ENCODE results near the gene NEK10.

Gene NEK10

GRCh38 chr3:27110020-27110419 is 259.2 kb downstream of the NEK10 start:
- Histone ChIP-seq H3K9me3 (ENCODE audit: control insufficient read depth, low read length) (no peaks in the 10 kb centered on the region), H3K4me1 (ENCODE audit: control insufficient read depth, insufficient read depth, low read length, poor library complexity, severe bottlenecking) (no peaks in the 10 kb centered on the region), H3K27ac (ENCODE audit: low read depth, low read length, severe bottlenecking) (no peak overlapping the region), H3K36me3 (ENCODE audit: control insufficient read depth, insufficient read depth, low read length) (no peaks in the 10 kb centered on the region), H3K4me3 (ENCODE audit: extremely low read depth, insufficient read depth, low read length, poor library complexity, severe bottlenecking) (no peak overlapping the region)
- no CpG with 5 or more reads among the region's 3 CpGs for WGBS, 2 experiments (ENCODE audit: insufficient coverage in 2 of 2)

GRCh38 chr3:27108322-27108721 is 260.9 kb downstream of the NEK10 start:
- no peaks in the 10 kb centered on the region for H3K4me1 ChIP-seq (ENCODE audit: control insufficient read depth, insufficient read depth, low read length, poor library complexity, severe bottlenecking)
- no peaks in the 10 kb centered on the region for H3K9me3 ChIP-seq (ENCODE audit: control insufficient read depth, low read length)
- no peaks in the 10 kb centered on the region for H3K36me3 ChIP-seq (ENCODE audit: control insufficient read depth, insufficient read depth, low read length)
- no peak overlapping the region for H3K27ac ChIP-seq (ENCODE audit: low read depth, low read length, severe bottlenecking)
- 100% methylated on average over 1 of the region's 4 CpGs; no CpG with 5 or more reads in 1 of the 2 experiments for WGBS, 2 experiments (ENCODE audit: insufficient coverage in 2 of 2)
- no peak overlapping the region for H3K4me3 ChIP-seq (ENCODE audit: extremely low read depth, insufficient read depth, low read length, poor library complexity, severe bottlenecking)

GRCh38 chr3:27105904-27106303 is 263.3 kb downstream of the NEK10 start:
- Histone ChIP-seq H3K36me3 (ENCODE audit: control insufficient read depth, insufficient read depth, low read length) (no peaks in the 10 kb centered on the region), H3K27ac (ENCODE audit: low read depth, low read length, severe bottlenecking) (no peak overlapping the region), H3K4me3 (ENCODE audit: extremely low read depth, insufficient read depth, low read length, poor library complexity, severe bottlenecking) (no peak overlapping the region), H3K9me3 (ENCODE audit: control insufficient read depth, low read length) (no peaks in the 10 kb centered on the region), H3K4me1 (ENCODE audit: control insufficient read depth, insufficient read depth, low read length, poor library complexity, severe bottlenecking) (no peaks in the 10 kb centered on the region)
- WGBS, 2 experiments (ENCODE audit: insufficient coverage in 2 of 2) = 27 to 35% methylated on average over 6 of the region's 6 CpGs

GRCh38 chr3:27097182-27097581 is 272.0 kb downstream of the NEK10 start:
- Histone ChIP-seq H3K4me1 (ENCODE audit: control insufficient read depth, insufficient read depth, low read length, poor library complexity, severe bottlenecking) (no peaks in the 10 kb centered on the region), H3K36me3 (ENCODE audit: control insufficient read depth, insufficient read depth, low read length) (no peaks in the 10 kb centered on the region), H3K4me3 (ENCODE audit: extremely low read depth, insufficient read depth, low read length, poor library complexity, severe bottlenecking) (no peak overlapping the region), H3K27ac (ENCODE audit: low read depth, low read length, severe bottlenecking) (no peak overlapping the region), H3K9me3 (ENCODE audit: control insufficient read depth, low read length) (no peaks in the 10 kb centered on the region)
- 29 to 90% methylated on average over 1 of the region's 1 CpG for WGBS, 2 experiments (ENCODE audit: insufficient coverage in 2 of 2)

- Histone ChIP-seq H3K4me1 (ENCODE audit: control insufficient read depth, insufficient read depth, low read length, poor library complexity, severe bottlenecking) (no peaks in the 10 kb centered on the region), H3K27ac (ENCODE audit: low read depth, low read length, severe bottlenecking) (no peak overlapping the region), H3K36me3 (ENCODE audit: control insufficient read depth, insufficient read depth, low read length) (no peaks in the 10 kb centered on the region), H3K9me3 (ENCODE audit: control insufficient read depth, low read length) (no peaks in the 10 kb centered on the region), H3K4me3 (ENCODE audit: extremely low read depth, insufficient read depth, low read length, poor library complexity, severe bottlenecking) (no peak overlapping the region)
- WGBS, 2 experiments (ENCODE audit: insufficient coverage in 2 of 2) = 86% methylated on average over 1 of the region's 2 CpGs; no CpG with 5 or more reads in 1 of the 2 experiments
These were observed 273.5 kb downstream of the NEK10 start for GRCh38 chr3:27095553-27096222.

GRCh38 chr3:27094721-27095120 is 274.5 kb downstream of the NEK10 start:
- Histone ChIP-seq H3K4me3 (ENCODE audit: extremely low read depth, insufficient read depth, low read length, poor library complexity, severe bottlenecking) (no peak overlapping the region), H3K4me1 (ENCODE audit: control insufficient read depth, insufficient read depth, low read length, poor library complexity, severe bottlenecking) (no peaks in the 10 kb centered on the region), H3K9me3 (ENCODE audit: control insufficient read depth, low read length) (no peaks in the 10 kb centered on the region), H3K36me3 (ENCODE audit: control insufficient read depth, insufficient read depth, low read length) (no peaks in the 10 kb centered on the region), H3K27ac (ENCODE audit: low read depth, low read length, severe bottlenecking) (no peak overlapping the region)
- WGBS, 2 experiments (ENCODE audit: insufficient coverage in 2 of 2) = 36 to 100% methylated on average over 1 of the region's 4 CpGs

- H3K9me3 ChIP-seq (ENCODE audit: control insufficient read depth, low read length) = no peaks in the 10 kb centered on the region
- no CpG with 5 or more reads among the region's 2 CpGs for WGBS, 2 experiments (ENCODE audit: insufficient coverage in 2 of 2)
These were observed 275.4 kb downstream of the NEK10 start for GRCh38 chr3:27093771-27094170.

GRCh38 chr3:27090275-27091041 is 278.7 kb downstream of the NEK10 start:
- H3K4me3 ChIP-seq (ENCODE audit: extremely low read depth, insufficient read depth, low read length, poor library complexity, severe bottlenecking) = no peak overlapping the region
- H3K9me3 ChIP-seq (ENCODE audit: control insufficient read depth, low read length) = no peaks in the 10 kb centered on the region
- 79 to 86% methylated on average over 3 to 4 of the region's 6 CpGs for WGBS, 2 experiments (ENCODE audit: insufficient coverage in 2 of 2)
- H3K36me3 ChIP-seq (ENCODE audit: control insufficient read depth, insufficient read depth, low read length) = no peaks in the 10 kb centered on the region
- no peaks in the 10 kb centered on the region for H3K4me1 ChIP-seq (ENCODE audit: control insufficient read depth, insufficient read depth, low read length, poor library complexity, severe bottlenecking)
- no peak overlapping the region for H3K27ac ChIP-seq (ENCODE audit: low read depth, low read length, severe bottlenecking)

More at GRCh38 chr3:27093771-27094170, 275.4 kb downstream of the NEK10 start:
- no peaks in the 10 kb centered on the region for H3K36me3 ChIP-seq (ENCODE audit: control insufficient read depth, insufficient read depth, low read length)
- no peaks in the 10 kb centered on the region for H3K4me1 ChIP-seq (ENCODE audit: control insufficient read depth, insufficient read depth, low read length, poor library complexity, severe bottlenecking)
- no peak overlapping the region for H3K27ac ChIP-seq (ENCODE audit: low read depth, low read length, severe bottlenecking)
- H3K4me3 ChIP-seq (ENCODE audit: extremely low read depth, insufficient read depth, low read length, poor library complexity, severe bottlenecking) = no peak overlapping the region

- Histone ChIP-seq H3K4me3 (ENCODE audit: extremely low read depth, insufficient read depth, low read length, poor library complexity, severe bottlenecking) (no peak overlapping the region), H3K9me3 (ENCODE audit: control insufficient read depth, low read length) (no peaks in the 10 kb centered on the region), H3K4me1 (ENCODE audit: control insufficient read depth, insufficient read depth, low read length, poor library complexity, severe bottlenecking) (no peaks in the 10 kb centered on the region), H3K36me3 (ENCODE audit: control insufficient read depth, insufficient read depth, low read length) (no peaks in the 10 kb centered on the region), H3K27ac (ENCODE audit: low read depth, low read length, severe bottlenecking) (no peak overlapping the region)
- no CpG with 5 or more reads among the region's 1 CpG for WGBS, 2 experiments (ENCODE audit: insufficient coverage in 2 of 2)
These were observed 279.5 kb downstream of the NEK10 start for GRCh38 chr3:27089645-27090044.

GRCh38 chr3:27089068-27089467 is 280.1 kb downstream of the NEK10 start:
- Histone ChIP-seq H3K4me3 (ENCODE audit: extremely low read depth, insufficient read depth, low read length, poor library complexity, severe bottlenecking) (no peak overlapping the region), H3K4me1 (ENCODE audit: control insufficient read depth, insufficient read depth, low read length, poor library complexity, severe bottlenecking) (no peaks in the 10 kb centered on the region), H3K9me3 (ENCODE audit: control insufficient read depth, low read length) (no peaks in the 10 kb centered on the region), H3K36me3 (ENCODE audit: control insufficient read depth, insufficient read depth, low read length) (no peaks in the 10 kb centered on the region), H3K27ac (ENCODE audit: low read depth, low read length, severe bottlenecking) (no peak overlapping the region)
- 80% methylated on average over 1 of the region's 2 CpGs; no CpG with 5 or more reads in 1 of the 2 experiments for WGBS, 2 experiments (ENCODE audit: insufficient coverage in 2 of 2)
